Inferior parietal cortex (tissue), 1 donor: ENCODE measurements around the gene RBP7.
"Not testable (repeated sequence)": the region's sequence is repeated elsewhere in the genome, so short reads cannot be mapped to it uniquely, and the experiment has no call there.

Experiments used
- DNase-seq: peaks from one replicate; pipeline ENCODE4 v3.0.0-alpha.2; 2016; ENCODE audit errors: extremely low spot score

Gene RBP7

DNA sequence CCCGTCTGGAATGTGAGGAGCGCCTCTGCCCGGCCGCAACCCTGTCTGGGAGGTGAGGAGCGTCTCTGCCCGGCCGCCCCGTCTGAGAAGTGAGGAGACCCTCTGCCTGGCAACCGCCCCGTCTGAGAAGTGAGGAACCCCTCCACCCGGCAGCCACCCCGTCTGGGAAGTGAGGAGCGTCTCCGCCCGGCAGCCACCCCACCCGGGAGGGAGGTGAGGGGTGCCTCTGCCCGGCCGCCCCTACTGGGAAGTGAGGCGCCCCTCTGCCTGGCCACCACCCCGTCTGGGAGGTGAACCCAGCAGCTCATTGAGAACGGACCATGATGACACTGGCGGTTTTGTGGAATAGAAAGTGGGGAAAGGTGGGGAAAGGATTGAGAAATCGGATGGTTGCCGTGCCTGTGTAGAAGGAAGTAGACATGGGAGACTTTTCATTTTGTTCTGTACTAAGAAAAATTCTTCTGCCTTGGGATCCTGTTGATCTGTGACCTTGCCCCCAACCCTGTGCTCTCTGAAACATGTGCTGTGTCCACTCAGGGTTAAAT lies 32.0 kb downstream of the RBP7 start:
- DNase-seq = not testable (repeated sequence)

GRCh38 chr1:10031461-10031860 lies 34.4 kb downstream of the RBP7 start:
- DNase-seq = no peak

GRCh38 chr1:10032590-10033358 lies 35.7 kb downstream of the RBP7 start, which contains the start of gene UBE4B:
Gene UBE4B, plus strand, starts transcription at chr1:10032958. Its CDS starts 713 bp downstream, at chr1:10033671.
- DNase-seq = peak; percentile 97

DNA sequence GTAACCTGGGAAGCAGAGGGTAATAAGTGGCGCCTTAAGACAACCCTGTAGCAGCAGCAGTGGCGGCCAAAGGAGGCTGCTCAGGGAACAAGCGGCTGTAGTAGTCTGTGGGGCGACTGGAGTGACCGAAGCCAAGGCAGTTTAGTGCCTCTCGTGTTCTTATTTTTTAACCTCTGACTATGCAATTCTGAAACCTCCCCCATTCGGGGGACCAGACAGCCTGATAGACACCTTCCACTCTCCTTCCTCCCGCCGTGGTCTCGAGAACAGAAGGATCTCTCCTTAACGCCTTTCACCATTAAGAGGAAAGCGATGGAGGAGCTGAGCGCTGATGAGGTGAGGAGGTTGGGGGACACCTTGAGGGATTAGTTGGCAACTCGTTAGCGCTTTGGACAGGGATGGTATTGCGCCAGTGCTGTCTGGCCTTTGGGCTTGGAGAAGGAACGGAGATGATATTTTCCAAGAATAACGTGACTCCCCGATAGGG lies 36.4 kb downstream of the RBP7 start:
- DNase-seq = peak; percentile 38

DNA sequence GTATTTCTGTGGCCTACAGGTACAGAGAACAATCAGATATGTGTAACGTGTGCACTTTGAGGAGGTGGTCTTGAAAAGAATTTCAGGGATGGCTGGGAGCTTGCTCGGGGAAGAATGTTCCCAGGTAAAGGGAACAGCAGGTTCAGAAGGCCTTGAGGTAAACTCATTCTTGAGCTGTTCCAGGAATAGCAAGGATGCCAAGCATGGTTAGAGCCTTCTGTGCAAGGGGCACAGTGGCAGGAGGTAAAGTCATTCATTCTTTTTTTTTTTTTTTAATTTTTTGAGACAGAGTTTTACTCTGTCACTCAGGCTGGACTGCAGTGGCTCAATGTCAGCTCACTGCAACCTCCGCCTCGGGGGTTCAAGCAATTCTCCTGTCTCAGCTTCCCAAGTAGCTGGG lies 45.7 kb downstream of the RBP7 start:
- DNase-seq = no peak

DNA sequence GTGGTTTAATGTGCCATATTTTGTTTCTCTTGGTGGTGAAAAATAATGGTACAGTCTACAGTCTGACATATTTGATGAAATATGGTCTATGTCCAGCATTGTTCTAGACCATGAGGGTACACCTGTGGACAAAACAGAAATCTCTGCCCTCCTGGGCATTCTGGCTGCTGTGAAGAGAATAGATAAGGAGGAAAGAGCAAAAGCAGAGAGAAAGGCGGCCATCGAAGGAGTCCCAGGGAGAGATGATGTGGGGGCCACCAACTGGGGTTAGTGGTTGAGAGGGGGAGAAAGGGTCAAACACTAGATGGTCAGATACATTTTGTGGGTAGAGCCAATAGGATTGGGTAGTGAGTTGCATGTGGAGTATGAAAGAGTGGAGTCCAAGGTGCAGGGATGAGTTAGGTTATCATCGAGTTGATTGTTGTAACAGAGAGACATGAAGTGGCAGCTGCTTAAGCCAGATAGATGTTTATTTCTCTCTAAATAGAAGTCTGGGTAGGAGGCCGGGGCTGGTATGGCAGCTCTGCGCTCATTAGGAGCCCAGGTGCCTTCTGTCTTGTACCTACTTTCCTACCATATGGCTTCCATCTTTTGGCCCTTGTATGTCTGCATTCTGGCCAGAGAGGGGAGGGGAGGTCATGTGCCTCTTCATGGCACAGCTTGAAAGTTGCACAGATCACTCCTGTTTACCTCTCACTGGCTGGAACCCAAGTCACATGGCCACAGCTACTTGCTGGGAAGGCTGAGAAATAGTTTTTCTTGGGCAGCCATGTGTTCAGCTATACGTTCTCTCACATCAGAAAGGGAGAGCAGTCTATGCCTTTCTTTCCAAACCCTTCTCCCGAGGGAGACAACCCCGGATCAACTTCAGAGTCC lies 48.7 kb downstream of the RBP7 start:
- DNase-seq = no peak

- no peak for DNase-seq
Observed at GRCh38 chr1:10046356-10047085, 49.5 kb downstream of the RBP7 start.

DNA sequence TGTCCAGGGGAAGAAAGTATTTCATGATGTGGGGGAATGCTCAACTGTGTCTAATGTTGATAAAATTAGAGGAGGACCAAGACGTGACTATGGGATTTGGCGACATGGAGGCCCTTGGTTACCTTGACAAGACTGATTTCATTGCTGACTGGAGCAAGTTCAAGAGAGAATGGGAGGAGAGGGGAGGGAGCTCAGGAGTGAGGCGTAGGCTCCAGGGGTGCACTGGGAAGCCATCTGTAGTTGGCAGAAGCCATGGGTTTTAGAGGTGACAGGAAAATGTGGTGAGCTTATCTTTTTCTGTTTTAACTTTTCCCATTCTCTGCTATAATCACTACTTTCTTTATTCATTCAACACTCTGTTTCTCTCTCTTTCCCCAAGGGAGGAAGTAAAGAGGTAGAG lies 51.6 kb downstream of the RBP7 start:
- no peak for DNase-seq

DNA sequence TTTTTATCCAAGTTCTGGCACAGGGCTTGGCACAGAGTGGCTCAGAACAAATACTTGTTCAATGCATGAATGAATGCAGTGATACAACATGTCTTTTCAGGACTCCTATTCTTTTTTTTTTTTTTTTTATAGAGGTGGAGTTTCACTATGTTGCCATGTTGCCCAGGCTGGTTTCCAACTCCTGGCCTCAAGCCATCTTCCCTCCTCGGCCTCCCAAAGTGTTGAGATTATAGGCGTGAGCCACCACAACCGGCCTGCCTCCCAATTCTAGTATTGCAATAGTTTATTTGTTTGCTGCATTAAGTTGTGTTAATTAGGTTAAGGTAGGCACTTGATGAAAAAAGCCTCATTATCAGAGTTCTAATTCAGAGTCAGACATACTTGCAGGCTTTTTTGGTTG lies 53.6 kb downstream of the RBP7 start:
- DNase-seq = no peak

DNA sequence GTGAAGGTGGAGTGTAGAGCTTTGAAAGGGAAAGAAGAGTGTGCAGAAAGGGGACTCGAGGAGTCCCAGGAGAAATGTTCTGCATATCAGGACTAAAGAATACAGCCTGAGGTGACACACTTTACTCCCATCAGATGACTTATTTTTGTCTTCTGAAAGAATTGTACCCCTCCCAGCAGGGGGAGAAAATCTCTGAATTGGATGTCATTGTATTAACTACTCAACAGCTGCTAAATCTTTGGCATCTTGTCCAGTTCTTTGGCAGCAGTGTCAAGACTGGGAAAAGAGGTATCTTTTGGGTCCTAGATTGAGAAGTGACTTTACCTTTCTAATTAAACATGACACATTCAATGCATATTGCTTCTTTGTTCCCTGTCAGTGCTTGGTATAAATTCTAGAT lies 54.6 kb downstream of the RBP7 start:
- no peak for DNase-seq

DNA sequence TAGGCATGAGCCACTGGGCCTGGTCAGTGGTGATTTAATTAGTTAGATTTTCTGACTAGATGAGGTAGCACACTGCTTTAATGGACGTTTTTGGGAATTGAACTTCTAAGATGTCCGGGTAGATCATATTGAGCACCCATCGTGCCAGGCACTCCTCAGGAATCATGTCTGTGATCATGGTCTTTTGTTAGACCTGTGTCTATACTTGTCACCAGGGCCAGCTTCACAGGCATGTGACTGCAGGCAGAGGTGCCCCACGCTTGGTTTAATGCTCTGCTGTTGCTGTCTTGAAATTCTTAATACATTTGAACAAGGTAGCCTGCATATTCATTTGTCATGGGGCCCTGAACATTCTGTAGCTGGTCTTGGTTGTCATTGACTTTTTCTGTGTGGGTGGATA lies 55.3 kb downstream of the RBP7 start:
- DNase-seq = no peak

DNA sequence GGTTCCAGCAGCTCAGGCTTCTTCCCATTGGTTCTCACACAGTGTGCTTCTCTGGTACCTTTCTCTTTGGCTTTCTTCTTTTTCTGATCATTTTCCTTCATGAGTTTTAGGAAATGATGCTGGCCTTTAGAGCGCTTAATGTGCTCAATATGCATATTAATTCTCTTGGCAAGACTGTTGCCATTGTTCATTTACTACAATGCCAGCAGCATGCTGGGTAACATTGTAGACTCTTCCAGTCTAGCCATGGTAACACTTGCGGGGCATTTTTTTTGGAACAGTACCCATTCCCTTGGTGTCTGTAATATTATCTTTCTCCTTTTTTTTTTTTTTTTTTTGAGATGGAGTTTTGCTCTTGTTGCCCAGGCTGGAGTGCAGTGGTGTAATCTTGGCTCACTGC lies 57.4 kb downstream of the RBP7 start:
- DNase-seq = peak; percentile 72

GRCh38 chr1:10056599-10056987 lies 59.6 kb downstream of the RBP7 start:
- DNase-seq = no peak

GRCh38 chr1:10057343-10057742 lies 60.3 kb downstream of the RBP7 start:
- no peak for DNase-seq

DNA sequence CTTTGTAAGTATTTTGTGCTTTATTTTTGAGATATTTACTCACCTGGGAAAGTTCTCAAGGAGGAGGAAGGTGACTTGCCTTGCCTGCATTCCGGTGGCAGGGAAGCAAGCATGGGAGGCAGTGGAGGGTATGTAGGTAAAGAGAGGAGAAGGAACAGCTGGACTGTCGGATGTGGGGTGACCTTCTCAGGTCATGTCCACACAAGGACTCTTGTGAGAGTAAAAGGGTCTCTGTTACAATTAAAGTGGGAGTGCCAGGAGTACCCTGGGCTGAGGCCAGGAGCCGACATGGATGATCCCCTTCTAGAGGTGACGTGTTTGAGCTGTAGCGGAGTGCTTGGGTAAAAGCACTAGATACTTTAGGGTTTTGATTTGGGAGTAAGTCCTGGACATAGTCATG lies 60.8 kb downstream of the RBP7 start:
- DNase-seq = no peak

DNA sequence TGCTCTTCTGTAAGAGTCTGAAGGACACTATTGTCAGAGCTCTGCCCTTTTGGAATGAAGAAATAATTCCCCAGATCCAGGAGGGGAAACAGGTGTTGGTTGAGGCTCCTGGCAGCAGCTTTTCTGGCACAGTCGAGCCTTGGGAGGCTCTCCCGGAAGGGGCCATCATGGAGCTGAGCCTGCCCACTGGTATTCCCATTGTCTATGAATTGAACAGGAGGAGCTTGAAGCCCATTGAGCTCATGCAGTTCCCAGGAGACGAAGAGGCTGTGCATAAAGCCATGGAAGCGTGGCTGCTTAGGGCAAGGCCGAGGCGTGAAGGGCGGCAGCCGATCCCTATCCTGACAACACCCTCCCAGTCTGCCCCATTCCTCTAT lies 62.3 kb downstream of the RBP7 start:
- no peak for DNase-seq

GRCh38 chr1:10060311-10061100 lies 63.5 kb downstream of the RBP7 start:
- no peak for DNase-seq

DNA sequence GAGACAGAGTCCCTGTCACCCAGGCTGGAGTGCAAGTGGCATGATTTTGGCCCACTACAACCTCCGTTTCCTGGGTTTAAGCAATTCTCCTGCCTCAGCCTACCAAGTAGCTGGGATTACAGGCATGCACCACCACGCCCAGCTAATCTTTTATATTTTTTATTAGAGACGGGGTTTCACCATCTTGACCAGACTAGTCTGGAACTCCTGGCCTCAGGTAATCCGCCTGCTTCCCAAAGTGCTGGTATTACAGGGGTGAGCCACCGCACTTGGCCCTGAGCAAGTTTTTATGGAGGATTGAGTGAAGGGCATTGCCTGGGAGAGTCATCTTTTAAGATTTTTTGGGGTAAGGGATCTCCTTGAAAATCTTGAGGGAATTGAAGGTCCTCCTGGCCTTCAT lies 64.2 kb downstream of the RBP7 start:
- DNase-seq = no peak

GRCh38 chr1:10063878-10064277 lies 66.8 kb downstream of the RBP7 start:
- no peak for DNase-seq

- DNase-seq = no peak
Observed at GRCh38 chr1:10064416-10065343, 67.7 kb downstream of the RBP7 start.
